ENCODE measurements around the gene NECTIN1. TPM values are rescaled to one million over a fixed set of nuclear protein-coding genes. Genes with fewer than 3 reads are reported as not detected.

The NECTIN1 gene
- total and polyA plus RNA-seq, 4 donors: 9.1 to 68.5 (median 45.3) TPM

GRCh38 chr11:119590651-119591351 lies 138.2 kb downstream of the NECTIN1 start:
- H3K4me1 ChIP-seq (ENCODE audit: control insufficient read depth, insufficient read depth, low read length): no peaks in the 10 kb centered on the region
- no peak overlapping the region for H3K27ac ChIP-seq (ENCODE audit: low read depth, low read length)
- H3K9me3 ChIP-seq (ENCODE audit: control insufficient read depth, insufficient read depth, low read length): no peaks in the 10 kb centered on the region
- 100% methylated on average over 1 of the region's 4 CpGs for WGBS (ENCODE audit: insufficient coverage)
- H3K27me3 ChIP-seq (ENCODE audit: control insufficient read depth, insufficient read depth, low read length): no peaks in the 10 kb centered on the region
- no peaks in the 10 kb centered on the region for H3K36me3 ChIP-seq (ENCODE audit: control insufficient read depth, insufficient read depth, low read length)
- no peak for DNase-seq (ENCODE audit: low read depth in 4 of 6, low spot score in 6 of 6)
- H3K4me3 ChIP-seq (ENCODE audit: low read depth, low read length): no peak overlapping the region

- Histone ChIP-seq H3K27ac (ENCODE audit: low read depth, low read length) (no peak overlapping the region), H3K4me1 (ENCODE audit: control insufficient read depth, insufficient read depth, low read length) (peaks cover 15% of the 10 kb centered on the region)
- DNase-seq (ENCODE audit: low read depth in 4 of 6, low spot score in 6 of 6): peak in 2 of 6 donors; percentile 20 to 45
Measured at GRCh38 chr11:119589001-119589400, 140.0 kb downstream of the NECTIN1 start.

More at GRCh38 chr11:119589001-119589400, 140.0 kb downstream of the NECTIN1 start:
- peaks cover 7% of the 10 kb centered on the region for H3K27me3 ChIP-seq (ENCODE audit: control insufficient read depth, insufficient read depth, low read length)
- no peaks in the 10 kb centered on the region for H3K9me3 ChIP-seq (ENCODE audit: control insufficient read depth, insufficient read depth, low read length)
- no peaks in the 10 kb centered on the region for H3K36me3 ChIP-seq (ENCODE audit: control insufficient read depth, insufficient read depth, low read length)
- no peak overlapping the region for H3K4me3 ChIP-seq (ENCODE audit: low read depth, low read length)

Small RNA genes lying within 50 kb of the gene (small RNA-seq; reads per million reads assigned to genes)
- not detected for gene RNU6-1123P (ENCODE audit: low replicate concordance)

All from spinal cord (tissue), 10 donors.